ENCODE data around the gene FAF2.
"Not testable (repeated sequence)": the region's sequence is repeated elsewhere in the genome, so short reads cannot be mapped to it uniquely, and the experiment has no call there.

Gene FAF2

GRCh38 chr5:176458904-176459561, 10.8 kb downstream of the FAF2 start:
- DNase-seq (ENCODE audit: low read depth in 2 of 2), result no peak

DNA sequence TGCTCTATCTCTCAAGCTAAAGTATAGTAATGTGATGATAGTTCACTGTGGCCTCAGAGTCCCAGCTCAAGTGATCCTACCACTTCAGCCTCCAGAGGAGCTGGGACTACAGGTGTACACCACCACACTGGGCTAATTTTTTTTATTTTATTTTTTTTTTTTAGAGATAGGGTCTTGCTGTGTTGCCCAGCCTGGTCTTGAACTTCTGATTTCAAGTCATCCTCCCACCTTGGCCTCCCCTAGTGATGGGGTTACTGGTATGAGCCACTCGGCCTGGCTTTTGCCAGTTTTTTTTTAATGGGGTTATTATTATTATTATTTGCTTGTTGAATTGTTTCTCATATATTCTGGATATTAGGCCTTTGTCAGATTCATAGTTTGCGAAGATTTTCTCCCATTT, 13.2 kb downstream of the FAF2 start:
- no peak for DNase-seq (ENCODE audit: low read depth in 2 of 2)

DNA sequence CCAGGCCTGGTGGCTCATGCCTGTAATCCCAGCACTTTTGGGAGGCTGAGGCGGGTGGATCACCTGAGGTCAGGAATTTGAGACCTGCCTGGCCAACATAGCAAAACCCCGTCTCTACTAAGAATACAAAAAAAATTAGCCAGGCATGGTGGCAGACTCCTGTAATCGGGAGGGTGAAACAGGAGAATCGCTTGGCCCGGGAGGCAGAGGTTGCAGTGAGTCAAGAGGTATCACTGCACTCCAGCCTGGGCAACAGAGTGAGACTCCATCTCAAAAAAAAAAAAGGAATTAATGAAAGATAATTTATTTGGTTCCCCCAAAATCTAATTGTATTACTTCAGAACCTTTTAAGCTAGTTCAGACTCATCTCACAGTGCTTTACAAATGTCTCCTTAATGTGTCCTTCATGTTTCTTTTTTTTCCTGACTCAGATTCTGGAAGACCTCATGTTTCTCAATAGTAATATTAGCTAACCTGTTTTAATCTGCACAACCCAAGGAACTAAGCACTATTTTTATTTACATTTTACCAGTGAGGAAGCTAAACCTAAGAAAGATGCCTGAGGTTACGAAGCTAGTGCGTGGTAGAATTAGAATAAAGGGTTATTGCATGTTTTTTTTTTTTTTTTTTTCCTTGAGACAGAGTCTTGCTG, 15.1 kb downstream of the FAF2 start:
- no peak for DNase-seq (ENCODE audit: low read depth in 2 of 2)

DNA sequence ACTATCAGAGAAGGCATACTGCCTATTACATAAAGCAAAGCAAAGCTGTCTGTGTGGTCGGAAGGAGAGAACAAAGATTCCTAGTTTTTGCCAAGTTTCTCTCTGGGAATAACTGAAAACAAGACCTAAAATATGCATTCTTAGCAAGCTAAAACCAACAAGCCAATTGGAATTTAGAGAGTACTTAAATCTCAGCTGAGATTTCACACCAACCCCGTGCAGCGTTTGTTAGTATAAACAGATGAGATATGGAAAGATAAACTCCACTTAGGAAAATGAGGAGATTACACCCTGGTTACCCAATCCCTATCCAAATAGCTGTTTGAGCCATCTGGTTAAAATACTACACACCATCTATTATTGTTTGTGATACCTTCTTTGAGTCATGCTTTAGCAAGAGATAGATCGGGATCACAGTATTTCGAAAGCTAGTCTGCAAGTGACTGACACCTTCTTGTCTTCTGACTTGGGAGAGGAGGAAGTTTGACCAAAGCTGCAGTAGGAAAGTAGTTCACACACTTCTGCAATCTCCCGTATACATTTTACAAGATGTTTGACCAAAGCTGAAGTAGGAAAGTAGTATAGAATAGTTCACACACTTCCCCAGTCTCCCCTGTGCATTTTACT, 18.2 kb downstream of the FAF2 start:
- no peak for DNase-seq (ENCODE audit: low read depth in 2 of 2)

- no peak for DNase-seq (ENCODE audit: low read depth in 2 of 2)
These were observed 21.1 kb downstream of the FAF2 start for GRCh38 chr5:176469296-176469695.

DNA sequence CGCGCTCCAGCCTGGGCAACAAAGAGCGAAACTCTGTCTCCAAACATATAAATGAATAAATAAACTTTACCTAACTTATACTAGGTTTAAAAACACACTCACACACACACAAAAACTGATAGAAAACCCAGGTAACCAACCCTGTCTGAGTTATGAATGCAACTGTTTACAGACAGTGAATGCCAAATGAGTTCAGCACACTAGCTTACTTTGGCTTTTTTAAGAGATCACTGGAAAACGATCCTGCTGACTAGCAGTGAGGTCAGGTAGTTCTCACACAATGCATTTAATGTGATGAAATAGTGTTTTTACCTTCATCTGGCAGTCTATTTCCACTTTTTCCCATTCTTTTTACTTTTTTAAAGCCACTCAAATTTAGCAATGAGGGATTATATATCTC, 22.4 kb downstream of the FAF2 start:
- no peak for DNase-seq (ENCODE audit: low read depth in 2 of 2)

- DNase-seq (ENCODE audit: low read depth in 2 of 2), result no peak
These were observed 22.9 kb downstream of the FAF2 start for GRCh38 chr5:176471098-176471497.

DNA sequence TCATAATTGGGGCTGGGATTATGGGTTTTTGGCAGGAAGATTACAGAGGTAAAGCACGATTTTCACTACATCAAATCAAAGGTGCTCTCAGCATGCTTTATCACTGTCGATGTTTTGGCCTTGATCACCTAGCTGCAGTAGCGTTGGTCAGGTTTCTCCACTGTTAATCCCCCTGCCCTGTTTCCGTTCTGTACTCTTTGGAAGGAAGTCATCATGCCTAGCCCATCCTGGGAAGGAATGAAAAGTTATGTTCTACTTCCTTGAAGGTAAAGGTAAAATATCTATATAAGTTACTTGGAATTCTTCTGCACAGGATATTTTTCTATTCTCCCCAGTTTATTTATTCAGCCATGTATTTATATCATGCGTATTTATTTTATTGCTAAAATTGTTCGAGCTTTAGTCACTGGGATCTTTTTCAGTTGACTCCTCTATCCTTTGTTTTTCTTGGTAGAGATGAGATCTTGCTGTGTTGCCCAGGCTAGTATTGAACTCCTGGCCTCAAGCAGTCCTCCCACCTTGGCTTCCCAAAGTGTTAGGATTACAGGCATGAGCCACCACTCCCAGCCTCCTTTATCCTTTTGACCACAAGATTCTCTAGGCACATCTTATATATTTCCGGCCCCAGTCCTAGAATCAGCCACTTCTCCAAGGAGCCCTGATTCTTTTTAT, 25.3 kb downstream of the FAF2 start:
- DNase-seq (ENCODE audit: low read depth in 2 of 2), result no peak

DNA sequence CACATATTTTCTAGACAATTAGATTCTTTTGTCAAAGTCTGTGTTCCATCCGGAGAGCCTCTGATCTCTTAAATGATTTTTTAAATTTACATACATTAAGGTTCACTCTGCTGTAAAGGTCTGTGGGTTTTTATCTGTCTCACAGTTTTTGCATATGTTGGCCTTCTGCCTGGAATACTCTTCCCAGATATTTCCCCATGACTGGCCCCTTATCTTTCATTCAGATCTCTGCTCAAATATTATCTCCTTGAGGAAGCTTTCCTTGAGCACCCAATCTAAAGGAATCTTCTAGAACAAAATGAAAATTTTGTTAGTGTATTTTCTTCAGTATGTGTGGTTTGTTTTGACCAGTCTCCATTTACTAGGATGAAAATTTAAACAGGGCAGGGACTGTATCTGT, 26.3 kb downstream of the FAF2 start:
- no peak for DNase-seq (ENCODE audit: low read depth in 2 of 2)

GRCh38 chr5:176481711-176482110, 33.5 kb downstream of the FAF2 start:
- no peak for DNase-seq (ENCODE audit: low read depth in 2 of 2)

- no peak for DNase-seq (ENCODE audit: low read depth in 2 of 2)
These were observed 37.0 kb downstream of the FAF2 start for GRCh38 chr5:176485176-176485575.

DNA sequence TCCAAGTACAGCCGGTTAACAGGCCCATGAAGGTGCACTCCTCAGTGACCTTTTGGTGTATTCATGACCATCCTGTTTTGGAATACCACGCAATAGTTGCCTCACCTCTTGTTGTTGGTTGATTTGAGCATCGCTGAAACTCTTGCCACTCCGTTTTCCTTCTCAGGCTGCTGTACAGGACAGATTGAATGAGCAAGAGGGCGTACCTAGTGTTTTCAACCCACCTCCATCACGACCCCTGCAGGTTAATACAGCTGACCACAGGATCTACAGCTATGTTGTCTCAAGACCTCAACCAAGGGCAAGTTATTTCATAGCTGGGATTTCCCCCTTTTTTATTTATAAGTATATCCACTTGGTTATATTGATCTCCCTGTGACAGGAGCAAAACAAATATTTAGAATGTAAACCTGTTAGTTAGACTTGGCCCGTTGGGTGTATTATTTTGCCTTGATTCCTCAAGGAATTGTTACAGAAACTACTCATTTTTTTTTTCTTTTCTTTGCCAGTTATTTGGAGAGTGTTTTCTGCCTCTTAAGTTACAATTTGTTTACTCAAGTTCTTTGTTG, 38.1 kb downstream of the FAF2 start:
- DNase-seq (ENCODE audit: low read depth in 2 of 2), result no peak

DNA sequence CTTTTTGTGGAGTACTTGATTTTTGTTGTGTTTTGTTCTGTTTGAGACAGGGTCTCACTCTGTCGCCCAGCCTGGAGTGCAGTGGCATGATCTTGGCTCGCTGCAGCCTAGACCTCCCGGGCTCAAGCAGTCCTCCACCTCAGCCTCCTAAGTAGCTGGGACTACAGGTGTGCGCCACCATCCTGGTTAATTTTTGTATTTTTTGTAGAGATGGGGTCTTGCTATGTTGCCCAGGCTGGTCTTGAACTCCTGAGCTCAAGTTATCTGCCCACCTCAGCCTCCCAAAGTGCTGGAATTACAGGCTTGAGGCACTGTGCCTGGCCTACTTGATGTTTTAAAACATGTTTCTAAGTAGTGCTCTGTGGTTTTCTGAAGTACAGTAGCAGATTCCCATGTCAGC, 39.0 kb downstream of the FAF2 start:
- DNase-seq (ENCODE audit: low read depth in 2 of 2), result not testable (repeated sequence)

DNA sequence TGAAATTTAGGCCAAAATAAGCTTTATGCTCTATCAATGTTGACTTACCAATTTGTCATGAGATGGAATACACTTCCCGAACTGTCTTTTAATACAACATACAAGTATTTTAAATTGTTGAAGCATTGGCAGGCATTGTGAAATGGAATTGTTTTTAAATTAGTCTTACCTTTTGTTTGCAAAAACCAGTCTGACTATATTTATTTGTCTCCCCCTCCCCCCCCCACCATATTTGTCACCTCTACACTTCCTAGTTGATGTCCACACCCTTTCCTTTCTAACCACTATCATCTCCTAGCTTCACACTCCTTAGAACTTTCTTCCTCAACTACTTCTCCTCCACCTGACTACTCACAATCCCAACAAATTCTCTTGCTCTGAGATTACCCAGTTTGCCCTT, 40.9 kb downstream of the FAF2 start:
- DNase-seq (ENCODE audit: low read depth in 2 of 2), result no peak

DNA sequence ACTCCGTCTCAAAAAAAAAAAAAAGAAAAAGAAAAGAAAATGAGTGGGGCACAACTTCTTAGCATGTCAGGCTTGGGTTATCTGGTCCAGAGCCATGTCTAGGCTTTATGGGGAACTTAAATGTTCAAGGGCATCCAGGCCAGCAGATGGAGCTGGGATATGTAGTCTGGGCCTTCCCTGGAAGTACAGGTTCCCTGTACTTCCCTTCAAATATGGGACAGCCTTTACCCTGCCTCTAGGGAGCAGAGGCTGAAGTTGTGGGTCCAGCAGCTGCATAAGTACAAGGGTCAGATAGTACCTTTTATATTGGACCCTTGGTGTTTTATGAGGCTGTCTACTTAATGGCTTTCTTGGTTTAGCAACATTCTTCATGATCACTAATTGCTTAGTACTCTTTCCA, 42.1 kb downstream of the FAF2 start:
- no peak for DNase-seq (ENCODE audit: low read depth in 2 of 2)

GRCh38 chr5:176491101-176491502, 42.9 kb downstream of the FAF2 start:
- DNase-seq (ENCODE audit: low read depth in 2 of 2), result no peak

DNA sequence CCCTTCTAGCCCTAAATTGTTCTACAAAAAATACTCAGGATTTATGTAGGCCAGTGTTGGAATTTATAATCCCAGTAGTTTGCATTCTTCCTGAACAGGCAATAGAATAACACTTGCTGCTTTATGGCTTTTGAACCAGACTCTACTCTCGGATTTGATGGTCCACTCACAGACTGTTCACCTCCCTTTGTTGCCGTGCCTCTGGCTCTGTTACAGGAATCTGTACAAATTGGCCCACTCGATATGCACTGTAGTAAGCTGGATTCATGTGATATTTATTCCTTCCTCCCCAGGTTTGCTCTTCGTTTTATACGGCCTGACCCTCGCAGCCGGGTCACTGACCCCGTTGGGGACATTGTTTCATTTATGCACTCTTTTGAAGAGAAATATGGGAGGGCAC, 43.7 kb downstream of the FAF2 start:
- DNase-seq (ENCODE audit: low read depth in 2 of 2), result no peak

DNA sequence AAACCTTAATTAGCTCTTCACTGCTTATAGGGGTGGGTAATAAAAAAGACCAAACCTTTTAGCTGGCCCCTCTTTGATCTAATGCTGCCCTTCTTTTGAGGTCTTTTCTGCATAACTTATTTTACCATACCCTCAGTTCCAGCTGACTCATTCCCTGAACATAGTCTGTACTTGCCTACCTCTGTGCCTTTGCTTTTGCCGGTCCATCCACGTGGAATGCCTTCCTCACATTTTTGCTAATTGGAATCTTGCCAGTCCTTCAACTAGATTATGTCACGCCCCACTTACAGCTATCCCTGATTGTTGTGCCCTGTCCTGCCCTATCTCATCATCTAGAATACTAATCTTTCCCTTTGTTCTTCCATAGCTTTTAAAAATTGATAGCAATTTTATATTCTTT, 44.2 kb downstream of the FAF2 start:
- no peak for DNase-seq (ENCODE audit: low read depth in 2 of 2)

DNA sequence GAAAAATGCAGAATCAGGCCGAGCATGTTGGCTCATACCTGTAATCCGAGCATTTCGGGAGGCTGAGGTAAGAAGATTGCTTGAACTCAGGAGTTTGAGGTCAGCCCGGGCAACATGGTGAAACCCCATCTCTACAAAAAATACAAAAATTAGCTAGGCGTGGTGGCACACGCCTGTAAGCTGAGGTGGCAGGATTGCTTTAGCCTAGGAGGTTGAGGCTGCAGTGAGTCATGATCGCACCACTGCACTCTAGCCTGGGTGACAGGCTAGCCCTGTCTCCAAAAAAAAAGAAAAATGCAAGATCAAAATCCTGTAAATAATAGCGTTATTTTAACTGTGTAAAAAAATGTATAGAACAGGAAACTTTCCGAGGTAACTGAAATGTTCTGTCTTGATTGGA, 49.7 kb downstream of the FAF2 start:
- no peak for DNase-seq (ENCODE audit: low read depth in 2 of 2)

DNA sequence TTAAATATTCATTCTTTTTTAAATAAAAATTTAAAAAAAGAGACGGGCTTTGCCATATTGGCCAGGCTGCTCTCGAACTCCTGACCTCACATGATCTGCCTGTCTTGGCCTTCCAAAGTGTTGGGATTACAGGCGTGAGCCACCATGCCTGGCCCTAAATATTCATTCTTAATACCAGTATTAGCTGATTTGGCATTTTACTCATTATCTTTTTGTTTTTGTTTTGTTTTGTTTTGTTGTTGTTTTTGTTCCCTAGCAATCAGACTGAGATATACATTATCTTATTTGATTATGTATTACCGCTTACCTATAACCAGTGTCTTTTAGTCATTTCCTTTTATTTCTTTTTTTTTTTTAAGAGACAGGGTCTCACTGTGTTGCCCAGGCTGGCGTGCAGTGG, 51.1 kb downstream of the FAF2 start:
- DNase-seq (ENCODE audit: low read depth in 2 of 2), result no peak

DNA sequence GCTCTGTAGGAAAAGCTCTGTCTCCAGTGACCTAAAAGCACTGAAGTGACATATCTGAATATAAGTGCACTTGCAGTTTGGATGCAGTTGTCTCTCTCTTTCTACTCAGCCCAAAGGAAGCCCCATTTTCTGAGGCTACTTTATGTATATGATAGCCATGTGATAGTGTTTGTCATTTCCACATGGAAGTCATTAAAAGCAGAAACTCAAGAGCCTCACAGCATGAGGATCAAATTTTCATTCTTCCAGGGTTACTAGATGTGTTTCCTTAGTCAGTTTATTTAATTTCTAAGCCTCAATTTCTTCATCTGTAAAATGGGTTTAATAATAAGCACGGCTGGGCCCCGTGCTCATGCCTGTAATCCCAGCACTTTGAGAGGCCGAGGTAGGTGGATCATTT, 52.3 kb downstream of the FAF2 start:
- no peak for DNase-seq (ENCODE audit: low read depth in 2 of 2)

DNA sequence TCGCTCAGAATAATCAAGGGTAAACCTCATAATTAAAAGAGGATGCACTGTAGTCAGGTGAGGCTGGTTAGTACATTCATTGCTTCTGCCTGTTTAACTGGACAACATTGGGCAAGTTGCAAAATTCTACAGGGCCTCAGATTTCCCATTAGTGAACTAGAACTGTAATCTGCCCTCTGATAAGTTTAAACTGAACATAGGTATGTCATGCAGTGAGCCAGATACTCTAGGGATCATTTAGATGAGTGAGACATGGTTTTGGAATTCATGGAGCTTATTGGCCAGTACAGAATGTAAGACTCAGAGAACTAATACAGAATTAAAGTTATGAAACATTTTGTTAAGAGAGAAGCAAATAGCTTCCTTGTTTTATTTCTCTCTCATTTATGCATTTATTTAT, 53.1 kb downstream of the FAF2 start:
- DNase-seq (ENCODE audit: low read depth in 2 of 2), result no peak

GRCh38 chr5:176503496-176503895, 55.3 kb downstream of the FAF2 start:
- DNase-seq (ENCODE audit: low read depth in 2 of 2), result no peak

All from stimulated activated CD8-positive, alpha-beta memory T cell treated with anti-CD3 and anti-CD28 coated beads, Interleukin-15, amount 100 ng/mL, for 4 hours (primary cell).